Measurements from ENCODE around the gene DPP4.

GRCh38 chr2:161990741-161991140 is 83.3 kb downstream of the DPP4 start:
- TF ChIP-seq POLR2A (IDR thresholded peaks at IDR 0.05) = no peak
- no peak for TF ChIP-seq CTCF (IDR thresholded peaks at IDR 0.05)
- no peak for TF ChIP-seq POLR2AphosphoS5 (IDR thresholded peaks at IDR 0.05)
